ENCODE measurements around the gene CMTM4. TPM values are rescaled to one million over a fixed set of nuclear protein-coding genes. Genes with fewer than 3 reads are reported as not detected.
A peak's percentile ranks its signal among the peaks of the same experiment; 100 is the strongest.

CMTM4 gene
- total and polyA plus RNA-seq, 2 of the 4 experiments (the other 2 are of a cell fraction): 9.0 to 14.5 TPM

GRCh38 chr16:66585481-66586239, 110.9 kb downstream of the CMTM4 start:
- Histone ChIP-seq H2AK9ac (replicated peaks; ENCODE audit: low read depth, low read length, poor library complexity) (no peak overlapping the region), H3K4me2 (ENCODE audit: low read depth, low read length) (no peak overlapping the region), H3K27me3 (ENCODE audit: control insufficient read depth, insufficient read depth, low read length) (peaks cover 6% of the 10 kb centered on the region; the same call in 1 of the 2 replicates), H3K56ac (ENCODE audit: extremely low read depth, insufficient read depth, low read length) (no peak overlapping the region), H2BK20ac (ENCODE audit: low read depth, low read length) (no peak overlapping the region), H3K27ac (ENCODE audit: insufficient read depth, low read length) (no peak overlapping the region), H2BK5ac (ENCODE audit: low read depth, low read length, poor library complexity, severe bottlenecking) (no peak overlapping the region), H3K9me3 (ENCODE audit: control insufficient read depth, insufficient read depth, low read length) (no peaks in the 10 kb centered on the region), H4K91ac (ENCODE audit: insufficient read depth, low read depth, low read length) (no peak overlapping the region), H2AFZ (replicated peaks; ENCODE audit: low read length, poor library complexity) (peak overlapping the region; percentile 56), H3K4me1 (ENCODE audit: control insufficient read depth, insufficient read depth, low read length) (peaks cover 11% of the 10 kb centered on the region), H2BK120ac (ENCODE audit: low read depth, low read length) (no peak overlapping the region), H3K79me1 (ENCODE audit: low read depth in 1 of 2, low read length in 2 of 2) (no peaks in the 10 kb centered on the region), H4K5ac (ENCODE audit: low read depth, low read length) (no peak overlapping the region), H3K9ac (ENCODE audit: low read depth, low read length) (no peak overlapping the region), H3K36me3 (ENCODE audit: control insufficient read depth, insufficient read depth, low read length) (no peaks in the 10 kb centered on the region), H3K4ac (ENCODE audit: low read depth, low read length) (no peak overlapping the region), H2AK5ac (ENCODE audit: low read depth, low read length) (no peak overlapping the region), H4K8ac (ENCODE audit: low read depth in 2 of 2, low read length in 2 of 2) (no peak overlapping the region), H3K18ac (ENCODE audit: low read depth, low read length) (no peak overlapping the region), H3K9me1 (ENCODE audit: insufficient read depth, low read length) (no peaks in the 10 kb centered on the region; the same call in 1 of the 2 replicates), H3K23ac (ENCODE audit: low read depth, low read length) (no peak overlapping the region), H2BK15ac (ENCODE audit: low read depth, low read length) (no peak overlapping the region), H3K4me3 (ENCODE audit: insufficient read depth, low read depth, low read length) (no peak overlapping the region), H4K20me1 (ENCODE audit: insufficient read depth, low read length) (no peaks in the 10 kb centered on the region; the same call in 1 of the 2 replicates), H3K14ac (replicated peaks; ENCODE audit: low read depth, low read length) (no peak overlapping the region)
- no peak for DNase-seq
- WGBS, 2 experiments (ENCODE audit: extremely low coverage in 2 of 2, insufficient read length in 1 of 2): 60% methylated on average over 6 of the region's 10 CpGs; no CpG with 5 or more reads in 1 of the 2 experiments
- in situ Hi-C loops (cut with MboI; ENCODE audit: low sequenced_read_pairs) (no loop called here), dilution Hi-C loops (cut with HindIII; ENCODE audit: low sequenced_read_pairs, unreplicated experiment) (no loop called here), intact Hi-C loops (cut with micrococcal nuclease) (loop anchor here (5.0 kb wide), 2 partner anchors 108 to 178 kb away; no protein-coding TSS in a partner anchor)
- no TSS peak for BruUV-seq (replicated peaks)
- ATAC-seq (ENCODE audit: low read depth): no peak
- ChIA-PET CTCF (no interaction called here), POLR2A (ENCODE audit: unreplicated experiment) (no interaction called here)
- TF ChIP-seq USF2 (IDR thresholded peaks at IDR 0.05; ENCODE audit: low read depth, low read length) (no peak), CTCF (conservative IDR thresholded peaks at IDR 0.05; ENCODE audit: low read depth, low read length) (no peak), POLR2A (IDR thresholded peaks at IDR 0.05; ENCODE audit: low read depth, low read length) (no peak), RFX5 (IDR thresholded peaks at IDR 0.05; ENCODE audit: low read depth, low read length) (no peak), FOS (IDR thresholded peaks at IDR 0.05; ENCODE audit: low read depth, low read length) (no peak), SMC3 (IDR thresholded peaks at IDR 0.05; ENCODE audit: low read depth, low read length) (no peak), RAD21 (IDR thresholded peaks at IDR 0.05; ENCODE audit: low read length) (no peak), CHD1 (IDR thresholded peaks at IDR 0.05; ENCODE audit: low read depth, low read length) (no peak), MAZ (IDR thresholded peaks at IDR 0.05; ENCODE audit: borderline replicate concordance, low read depth, low read length) (no peak), RCOR1 (IDR thresholded peaks at IDR 0.05; ENCODE audit: insufficient replicate concordance, low read length) (no peak), ELK1 (IDR thresholded peaks at IDR 0.05; ENCODE audit: borderline replicate concordance, low read depth, low read length) (no peak), MAFK (IDR thresholded peaks at IDR 0.05; ENCODE audit: low read depth, low read length) (no peak), CEBPB (IDR thresholded peaks at IDR 0.05; ENCODE audit: low read depth, low read length) (no peak), BHLHE40 (IDR thresholded peaks at IDR 0.05; ENCODE audit: low read depth, low read length) (no peak), NFE2L2 (IDR thresholded peaks at IDR 0.05; ENCODE audit: low read depth, low read length) (no peak)

Data from IMR-90 (cell line).